Measurements from ENCODE around the gene KIF4A.

Gene KIF4A

DNA sequence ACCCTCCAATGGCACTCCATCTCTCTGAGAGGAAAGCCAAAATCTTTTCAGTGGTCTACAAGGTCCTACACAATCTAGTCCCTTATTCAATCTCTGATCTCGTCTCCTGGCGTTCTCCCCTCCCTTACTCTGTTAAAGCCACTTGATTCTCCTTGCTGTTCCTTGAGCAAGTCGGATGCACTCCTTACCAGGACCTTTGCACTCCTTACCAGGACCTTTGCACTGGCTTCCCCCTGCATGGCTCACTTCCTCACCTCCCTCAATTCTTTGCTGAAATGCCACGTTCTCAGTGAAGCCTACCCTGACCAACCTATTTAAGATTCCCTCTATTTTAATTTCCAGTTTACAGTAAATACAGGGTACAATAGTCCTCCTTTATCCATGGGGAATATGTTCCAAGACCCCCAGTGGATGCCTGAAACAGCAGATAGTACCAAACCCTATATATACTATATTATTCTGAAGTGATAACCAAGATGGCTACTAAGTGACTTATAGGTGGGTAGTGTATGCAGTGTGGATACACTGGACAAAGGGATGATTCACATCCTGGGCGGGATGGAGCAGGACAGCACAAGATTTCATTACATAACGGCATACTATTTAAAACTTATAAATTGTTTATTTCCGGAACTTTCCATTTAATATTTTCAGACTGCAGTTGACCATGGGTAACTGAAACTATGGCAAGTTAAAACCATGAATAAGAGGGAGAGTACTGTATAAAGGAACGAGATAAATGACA is 148.2 kb downstream of the KIF4A start:
- Histone ChIP-seq H3K27ac (ENCODE audit: low read depth, low read length) (no peak overlapping the region), H2AFZ (ENCODE audit: low read length, unreplicated experiment) (no peak overlapping the region), H3K4me3 (ENCODE audit: low read depth, low read length) (no peak overlapping the region), H3K36me3 (ENCODE audit: insufficient read depth, low read length) (no peaks in the 10 kb centered on the region), H3K79me2 (ENCODE audit: control insufficient read depth, insufficient read depth, low read length, unreplicated experiment) (no peaks in the 10 kb centered on the region), H3K4me1 (ENCODE audit: control insufficient read depth, insufficient read depth, low read length, unreplicated experiment) (peaks cover 30% of the 10 kb centered on the region), H3K27me3 (ENCODE audit: insufficient read depth, low read length) (no peaks in the 10 kb centered on the region)

DNA sequence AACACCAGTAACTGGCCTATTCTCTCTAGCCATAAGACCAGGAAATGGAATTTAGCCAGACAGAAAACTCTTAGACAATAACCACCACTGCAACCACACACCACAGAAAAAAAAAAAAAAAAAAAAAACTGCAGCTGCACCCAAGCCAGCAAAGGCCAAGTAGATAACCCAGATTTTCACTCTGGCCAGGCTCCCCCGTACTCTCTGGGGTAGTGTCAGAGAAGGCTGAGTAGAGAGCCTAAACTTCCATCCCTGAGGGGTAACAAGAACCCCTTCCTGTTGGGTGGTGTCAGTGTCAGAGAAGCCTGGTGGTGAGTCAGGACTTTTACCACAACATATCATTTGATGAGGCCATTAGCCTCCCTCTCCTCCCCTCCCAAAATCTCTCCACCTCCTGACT is 149.1 kb downstream of the KIF4A start:
- no peak overlapping the region for H2AFZ ChIP-seq (ENCODE audit: low read length, unreplicated experiment)
- no peak overlapping the region for H3K27ac ChIP-seq (ENCODE audit: low read depth, low read length)
- no peaks in the 10 kb centered on the region for H3K36me3 ChIP-seq (ENCODE audit: insufficient read depth, low read length)
- peaks cover 30% of the 10 kb centered on the region for H3K4me1 ChIP-seq (ENCODE audit: control insufficient read depth, insufficient read depth, low read length, unreplicated experiment)
- no peaks in the 10 kb centered on the region for H3K79me2 ChIP-seq (ENCODE audit: control insufficient read depth, insufficient read depth, low read length, unreplicated experiment)
- no peak overlapping the region for H3K4me3 ChIP-seq (ENCODE audit: low read depth, low read length)
- H3K27me3 ChIP-seq (ENCODE audit: insufficient read depth, low read length): peaks cover 4% of the 10 kb centered on the region; the same call in 1 of the 2 replicates

DNA sequence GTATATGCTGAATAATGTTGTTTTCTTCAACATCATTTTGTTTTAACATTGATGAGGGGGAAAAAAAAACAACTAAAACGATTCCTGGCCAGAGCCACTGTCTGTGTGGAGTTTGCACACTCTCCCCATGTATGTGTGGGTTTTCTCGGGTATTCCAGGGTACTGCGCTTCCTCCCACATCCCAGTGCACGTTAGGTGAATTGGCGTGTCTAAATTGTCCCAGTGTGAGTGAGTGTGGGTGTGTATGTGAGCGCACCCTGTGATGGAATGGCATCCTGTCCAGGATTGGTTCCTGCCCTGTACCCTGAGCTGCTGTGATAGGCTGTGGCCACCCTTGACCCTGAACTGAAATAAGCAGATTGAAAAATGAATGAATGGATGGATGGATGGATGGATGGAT is 152.3 kb downstream of the KIF4A start:
- H2AFZ ChIP-seq (ENCODE audit: low read length, unreplicated experiment): no peak overlapping the region
- peaks cover 25% of the 10 kb centered on the region; the same call in 1 of the 2 replicates for H3K27me3 ChIP-seq (ENCODE audit: insufficient read depth, low read length)
- no peak overlapping the region for H3K27ac ChIP-seq (ENCODE audit: low read depth, low read length)
- peaks cover 14% of the 10 kb centered on the region for H3K4me1 ChIP-seq (ENCODE audit: control insufficient read depth, insufficient read depth, low read length, unreplicated experiment)
- no peaks in the 10 kb centered on the region for H3K79me2 ChIP-seq (ENCODE audit: control insufficient read depth, insufficient read depth, low read length, unreplicated experiment)
- no peak overlapping the region for H3K4me3 ChIP-seq (ENCODE audit: low read depth, low read length)
- H3K36me3 ChIP-seq (ENCODE audit: insufficient read depth, low read length): no peaks in the 10 kb centered on the region

DNA sequence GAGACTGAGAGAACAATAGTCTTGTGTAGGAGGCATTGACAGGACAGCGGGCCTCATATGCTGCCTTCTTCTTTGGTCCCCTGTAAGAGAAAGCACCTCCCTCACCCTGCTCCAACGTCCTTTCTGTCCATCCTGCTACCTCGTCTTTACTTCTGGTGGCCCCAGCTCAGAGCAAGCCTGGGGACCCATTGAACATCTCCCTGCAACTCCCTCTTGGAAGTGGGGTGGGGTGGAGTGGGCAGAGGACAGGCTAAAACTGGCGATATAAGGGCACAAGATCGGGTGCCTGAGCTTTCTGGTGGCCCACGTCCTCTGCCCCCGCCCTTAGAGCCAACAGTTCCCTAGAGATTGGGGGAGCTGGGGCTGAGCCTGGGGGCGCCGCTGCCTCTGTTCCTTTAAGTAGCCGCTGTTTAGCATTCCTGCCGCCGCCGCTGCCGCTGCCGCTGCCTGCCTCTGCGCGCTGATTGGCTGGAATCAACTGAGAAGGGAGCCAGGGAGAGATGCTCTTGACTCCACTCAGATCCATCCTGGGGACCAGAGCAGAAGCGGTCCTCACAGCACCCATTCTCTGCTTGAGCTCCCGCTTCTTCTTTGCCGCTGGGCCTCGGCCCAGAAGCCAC is 154.5 kb downstream of the KIF4A start, which contains the start of gene DLG3:
TSS of gene DLG3 (plus strand) at position 510 of the 620 bp plus-strand sequence. CDS start 367 bp downstream, outside the sequence.
- no peak within 1 kb of the TSS for H2AFZ ChIP-seq (ENCODE audit: low read length, unreplicated experiment)
- no peaks in the 10 kb centered on the region for H3K4me1 ChIP-seq (ENCODE audit: control insufficient read depth, insufficient read depth, low read length, unreplicated experiment)
- H3K36me3 ChIP-seq (ENCODE audit: insufficient read depth, low read length): no peaks in the 10 kb centered on the region
- no peak within 1 kb of the TSS for H3K4me3 ChIP-seq (ENCODE audit: low read depth, low read length)
- H3K27me3 ChIP-seq (ENCODE audit: insufficient read depth, low read length): peaks cover 26% of the 10 kb centered on the region; the same call in 1 of the 2 replicates
- no peaks in the 10 kb centered on the region for H3K79me2 ChIP-seq (ENCODE audit: control insufficient read depth, insufficient read depth, low read length, unreplicated experiment)
- H3K27ac ChIP-seq (ENCODE audit: low read depth, low read length): no peak within 1 kb of the TSS

DNA sequence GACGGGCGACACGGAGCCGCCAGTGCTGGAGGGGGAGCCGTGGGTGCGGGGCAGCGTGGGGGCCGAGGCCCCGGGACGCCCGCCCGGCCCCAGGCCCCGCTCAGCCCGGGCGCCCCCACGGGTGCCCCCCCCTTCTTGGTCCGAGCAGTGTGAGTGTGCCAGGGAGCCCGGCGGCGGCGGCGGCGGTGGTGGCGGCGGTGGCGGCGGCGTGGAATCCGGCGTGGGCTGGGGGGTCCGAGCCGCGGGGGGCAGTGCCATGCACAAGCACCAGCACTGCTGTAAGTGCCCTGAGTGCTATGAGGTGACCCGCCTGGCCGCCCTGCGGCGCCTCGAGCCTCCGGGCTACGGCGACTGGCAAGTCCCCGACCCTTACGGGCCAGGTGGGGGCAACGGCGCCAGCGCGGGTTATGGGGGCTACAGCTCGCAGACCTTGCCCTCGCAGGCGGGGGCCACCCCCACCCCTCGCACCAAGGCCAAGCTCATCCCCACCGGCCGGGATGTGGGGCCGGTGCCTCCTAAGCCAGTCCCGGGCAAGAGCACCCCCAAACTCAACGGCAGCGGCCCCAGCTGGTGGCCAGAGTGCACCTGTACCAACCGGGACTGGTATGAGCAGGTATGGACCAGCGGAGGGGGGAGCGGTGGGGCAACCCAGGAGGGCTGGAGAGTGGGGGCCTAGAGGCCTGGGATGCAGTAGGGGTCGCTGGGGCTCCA is 155.2 kb downstream of the KIF4A start:
- no peaks in the 10 kb centered on the region for H3K79me2 ChIP-seq (ENCODE audit: control insufficient read depth, insufficient read depth, low read length, unreplicated experiment)
- peaks cover 26% of the 10 kb centered on the region; the same call in 1 of the 2 replicates for H3K27me3 ChIP-seq (ENCODE audit: insufficient read depth, low read length)

DNA sequence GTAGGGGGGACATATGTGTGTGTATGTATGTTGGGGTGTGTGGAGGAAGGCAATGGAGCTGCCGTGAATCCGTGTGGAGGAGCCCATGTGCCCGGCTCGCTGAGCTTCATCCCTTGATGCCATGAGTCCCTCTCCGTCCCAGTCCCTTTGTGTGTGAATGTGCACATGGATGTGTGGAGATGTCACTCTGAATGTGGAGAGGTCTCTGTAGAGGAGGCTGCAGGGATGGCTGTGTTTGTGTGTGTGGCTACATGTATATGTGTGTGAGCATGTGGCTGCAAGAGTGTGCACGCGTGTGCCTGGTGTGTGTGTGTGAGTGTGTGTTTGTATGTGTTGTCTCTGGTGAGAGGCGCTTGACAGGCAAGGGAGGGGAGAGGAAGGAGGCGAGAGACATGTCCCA is 156.0 kb downstream of the KIF4A start:
- no peak overlapping the region for H3K27ac ChIP-seq (ENCODE audit: low read depth, low read length)
- no peak overlapping the region for H3K4me3 ChIP-seq (ENCODE audit: low read depth, low read length)
- no peaks in the 10 kb centered on the region for H3K79me2 ChIP-seq (ENCODE audit: control insufficient read depth, insufficient read depth, low read length, unreplicated experiment)
- no peaks in the 10 kb centered on the region for H3K36me3 ChIP-seq (ENCODE audit: insufficient read depth, low read length)
- peaks cover 26% of the 10 kb centered on the region; the same call in 1 of the 2 replicates for H3K27me3 ChIP-seq (ENCODE audit: insufficient read depth, low read length)
- no peak overlapping the region for H2AFZ ChIP-seq (ENCODE audit: low read length, unreplicated experiment)
- no peaks in the 10 kb centered on the region for H3K4me1 ChIP-seq (ENCODE audit: control insufficient read depth, insufficient read depth, low read length, unreplicated experiment)

More for the DNA sequence above, 155.2 kb downstream of the KIF4A start:
- no peaks in the 10 kb centered on the region for H3K4me1 ChIP-seq (ENCODE audit: control insufficient read depth, insufficient read depth, low read length, unreplicated experiment)
- no peak overlapping the region for H2AFZ ChIP-seq (ENCODE audit: low read length, unreplicated experiment)
- no peak overlapping the region for H3K27ac ChIP-seq (ENCODE audit: low read depth, low read length)
- H3K4me3 ChIP-seq (ENCODE audit: low read depth, low read length): no peak overlapping the region
- no peaks in the 10 kb centered on the region for H3K36me3 ChIP-seq (ENCODE audit: insufficient read depth, low read length)

DNA sequence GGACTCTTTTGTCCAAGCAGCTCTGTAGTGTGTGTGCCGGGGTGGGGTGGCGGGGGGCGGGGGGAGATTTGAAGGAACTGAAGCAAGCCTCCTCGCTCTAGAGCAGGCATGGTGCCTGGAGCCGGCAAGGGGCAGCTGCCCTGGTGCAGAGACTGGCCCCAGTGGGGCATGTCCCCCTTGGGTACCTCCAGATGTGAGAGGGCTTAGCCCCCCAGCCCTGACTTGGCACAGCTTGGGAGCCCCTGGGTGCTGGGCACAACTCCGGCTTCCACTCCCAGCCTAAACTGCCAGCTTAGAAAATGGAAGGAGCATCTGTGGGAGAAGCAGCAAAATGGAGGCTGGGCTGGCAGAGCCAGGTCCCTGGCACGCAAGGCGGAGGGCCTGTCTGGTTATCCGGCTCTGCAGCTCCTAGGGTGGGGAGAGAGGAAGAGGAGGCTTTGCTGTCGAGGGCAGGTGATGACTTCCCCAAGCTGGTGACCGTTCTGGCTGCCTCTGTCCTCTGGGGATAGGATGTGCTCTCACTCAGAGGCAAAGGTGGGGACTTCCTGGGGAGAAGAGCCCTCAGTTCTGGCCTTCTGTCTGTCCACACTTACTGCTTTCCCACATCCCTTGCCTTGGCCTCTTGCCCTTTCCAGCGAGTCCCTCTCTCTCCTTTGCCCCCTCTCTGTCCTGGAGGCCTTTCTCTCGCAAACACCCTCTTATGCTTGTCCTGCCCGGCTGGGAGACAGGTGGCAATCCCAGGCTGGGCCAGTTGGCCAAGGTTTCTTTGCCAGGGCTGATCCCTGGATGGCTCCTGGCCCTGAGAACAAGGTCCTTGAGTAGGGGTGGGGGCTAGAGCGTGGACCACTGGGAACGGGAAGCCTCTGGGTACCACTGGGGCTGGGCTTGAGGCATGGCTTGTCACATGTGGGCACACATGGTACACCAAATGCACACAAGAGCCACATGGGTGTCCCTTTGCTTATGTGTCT is 156.8 kb downstream of the KIF4A start:
- Histone ChIP-seq H3K4me3 (ENCODE audit: low read depth, low read length) (no peak overlapping the region), H3K36me3 (ENCODE audit: insufficient read depth, low read length) (no peaks in the 10 kb centered on the region), H3K27ac (ENCODE audit: low read depth, low read length) (no peak overlapping the region), H3K4me1 (ENCODE audit: control insufficient read depth, insufficient read depth, low read length, unreplicated experiment) (no peaks in the 10 kb centered on the region), H3K79me2 (ENCODE audit: control insufficient read depth, insufficient read depth, low read length, unreplicated experiment) (no peaks in the 10 kb centered on the region), H3K27me3 (ENCODE audit: insufficient read depth, low read length) (peaks cover 26% of the 10 kb centered on the region; the same call in 1 of the 2 replicates), H2AFZ (ENCODE audit: low read length, unreplicated experiment) (no peak overlapping the region)

DNA sequence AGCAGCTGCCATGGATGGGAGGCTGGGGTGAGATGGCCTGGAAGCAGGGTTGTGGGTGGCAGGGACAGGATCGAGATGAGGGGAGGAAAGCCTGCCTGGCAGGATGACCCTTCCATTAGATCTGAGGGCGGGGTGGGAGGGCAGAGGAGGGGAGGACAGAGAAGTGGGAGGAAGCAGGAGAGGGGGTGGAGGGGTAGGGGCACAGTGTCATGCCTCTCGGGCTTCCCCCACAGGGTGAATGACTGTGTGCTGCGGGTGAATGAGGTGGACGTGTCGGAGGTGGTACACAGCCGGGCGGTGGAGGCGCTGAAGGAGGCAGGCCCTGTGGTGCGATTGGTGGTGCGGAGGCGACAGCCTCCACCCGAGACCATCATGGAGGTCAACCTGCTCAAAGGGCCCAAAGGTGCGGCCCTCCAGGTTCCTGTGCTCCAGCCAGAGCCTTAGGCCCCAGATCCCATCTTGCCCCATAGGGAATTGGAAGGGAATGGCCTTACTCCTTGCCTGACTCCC is 159.6 kb downstream of the KIF4A start:
- H3K79me2 ChIP-seq (ENCODE audit: control insufficient read depth, insufficient read depth, low read length, unreplicated experiment): no peaks in the 10 kb centered on the region
- peaks cover 16% of the 10 kb centered on the region; the same call in 1 of the 2 replicates for H3K27me3 ChIP-seq (ENCODE audit: insufficient read depth, low read length)
- H2AFZ ChIP-seq (ENCODE audit: low read length, unreplicated experiment): no peak overlapping the region
- no peak overlapping the region for H3K4me3 ChIP-seq (ENCODE audit: low read depth, low read length)
- no peaks in the 10 kb centered on the region for H3K4me1 ChIP-seq (ENCODE audit: control insufficient read depth, insufficient read depth, low read length, unreplicated experiment)
- no peaks in the 10 kb centered on the region for H3K36me3 ChIP-seq (ENCODE audit: insufficient read depth, low read length)
- no peak overlapping the region for H3K27ac ChIP-seq (ENCODE audit: low read depth, low read length)

DNA sequence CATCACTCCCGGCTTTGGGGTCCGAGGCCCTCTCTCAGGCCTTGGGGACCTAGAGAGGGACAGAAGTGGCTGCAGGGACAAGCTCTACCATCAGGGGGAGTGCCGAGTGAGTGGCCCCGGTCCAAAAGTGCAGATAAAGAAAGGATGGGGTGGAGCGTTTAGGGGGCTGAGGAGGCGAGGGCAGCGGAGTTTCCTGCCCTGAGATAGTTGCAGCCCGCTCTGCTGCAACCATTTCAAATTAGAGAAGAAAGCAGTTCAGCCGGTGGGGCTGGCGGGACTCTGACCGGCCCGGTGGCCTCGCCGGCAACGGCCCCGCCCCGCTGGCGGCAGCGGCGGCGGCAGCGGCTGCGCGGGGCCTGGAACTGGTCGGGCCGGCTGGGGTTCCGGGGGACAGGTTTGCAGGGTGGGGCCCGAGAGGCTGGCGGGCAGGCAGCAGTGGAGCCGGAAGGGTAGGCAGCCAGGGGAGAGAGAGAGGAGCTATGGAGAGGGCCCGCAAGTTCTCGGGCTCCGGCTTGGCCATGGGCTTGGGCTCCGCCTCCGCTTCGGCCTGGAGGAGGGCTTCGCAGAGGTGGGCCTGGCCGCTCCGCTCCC is 162.3 kb downstream of the KIF4A start:
- peak overlapping the region; percentile 81 for H3K4me3 ChIP-seq (ENCODE audit: low read depth, low read length)

More for the DNA sequence above, 162.3 kb downstream of the KIF4A start:
- Histone ChIP-seq H3K27ac (ENCODE audit: low read depth, low read length) (no peak overlapping the region), H3K4me1 (ENCODE audit: control insufficient read depth, insufficient read depth, low read length, unreplicated experiment) (no peaks in the 10 kb centered on the region), H3K27me3 (ENCODE audit: insufficient read depth, low read length) (0 out of 2 replicates have a peak, but pooled peaks cover under 1% of the 10 kb centered on the region), H3K36me3 (ENCODE audit: insufficient read depth, low read length) (no peaks in the 10 kb centered on the region), H2AFZ (ENCODE audit: low read length, unreplicated experiment) (peak overlapping the region; percentile 81), H3K79me2 (ENCODE audit: control insufficient read depth, insufficient read depth, low read length, unreplicated experiment) (no peaks in the 10 kb centered on the region)
